Hepatocyte (in vitro differentiated cells): Measurements from ENCODE around the gene CMSS1. TPM values are rescaled to one million over a fixed set of nuclear protein-coding genes. Genes with fewer than 3 reads are reported as not detected.

Experiments
- DNase-seq: peaks from one replicate; pipeline ENCODE4 v3.0.0-alpha.2; 2016; ENCODE audit warnings: low spot score
- H2AFZ ChIP-seq: fragments of 200-600 bp; sonication (generic); 2 replicates; pipeline ENCODE4 v1.6.0; 2016; ENCODE audit warnings: antibody characterized with exemption, mild to moderate bottlenecking
- H3K27ac ChIP-seq: fragments of 200-600 bp; sonication (generic); 2 replicates; pipeline ENCODE4 v1.5.1; 2016; ENCODE audit warnings: mild to moderate bottlenecking
- H3K27me3 ChIP-seq: fragments of 200-600 bp; sonication (generic); 2 replicates; pipeline ENCODE4 v1.6.1; 2016
- H3K36me3 ChIP-seq: fragments of 200-600 bp; sonication (generic); replicated peaks from 2 replicates; pipeline ENCODE4 v1.5.1; 2016; ENCODE audit warnings: low read depth; ENCODE audit not compliant: insufficient read depth
- H3K4me1 ChIP-seq: fragments of 200-600 bp; sonication (generic); 2 replicates; pipeline ENCODE4 v1.5.1; 2016; ENCODE audit warnings: mild to moderate bottlenecking, moderate library complexity; ENCODE audit not compliant: insufficient read depth
- H3K4me2 ChIP-seq: fragments of 200-600 bp; sonication (generic); 2 replicates; pipeline ENCODE4 v1.6.0; 2016
- H3K4me3 ChIP-seq: fragments of 200-600 bp; sonication (generic); 2 replicates; pipeline ENCODE4 v1.5.1; 2016; ENCODE audit warnings: mild to moderate bottlenecking
- H3K79me2 ChIP-seq: fragments of 200-600 bp; sonication (generic); 2 replicates; pipeline ENCODE4 v1.6.0; 2017; ENCODE audit warnings: mild to moderate bottlenecking
- H3K9me2 ChIP-seq: fragments of 200-600 bp; sonication (generic); replicated peaks from 2 replicates; pipeline ENCODE4 v1.6.0; 2017; ENCODE audit warnings: mild to moderate bottlenecking; ENCODE audit not compliant: insufficient read depth
- H3K9me3 ChIP-seq: fragments of 200-600 bp; sonication (generic); 2 replicates; pipeline ENCODE4 v1.5.1; 2016; ENCODE audit warnings: low read depth, mild to moderate bottlenecking
- H4K20me1 ChIP-seq: fragments of 200-600 bp; sonication (generic); 2 replicates; pipeline ENCODE4 v1.6.0; 2016; ENCODE audit warnings: mild to moderate bottlenecking; ENCODE audit not compliant: insufficient read depth, poor library complexity, severe bottlenecking
- CTCF ChIP-seq: fragments of 200-600 bp; sonication (generic); IDR thresholded peaks from 2 replicates; pipeline ENCODE4 v1.5.1; 2016; ENCODE audit warnings: antibody characterized with exemption, mild to moderate bottlenecking; ENCODE audit not compliant: poor library complexity
- EZH2 ChIP-seq: fragments of 200-600 bp; sonication (generic); IDR thresholded peaks from 2 replicates; pipeline ENCODE4 v1.6.1; 2016; ENCODE audit warnings: antibody characterized with exemption, mild to moderate bottlenecking, borderline replicate concordance
- EZH2phosphoT487 ChIP-seq: fragments of 200-600 bp; sonication (generic); IDR thresholded peaks from one replicate; pipeline ENCODE4 v1.6.1; 2018; ENCODE audit warnings: antibody characterized with exemption, mild to moderate bottlenecking, low read depth, moderate library complexity; ENCODE audit not compliant: unreplicated experiment, severe bottlenecking
- WGBS: methylation state at CpG from one replicate; pipeline ENCODE4 v1.1.6; 2016; ENCODE audit warnings: low lambda C conversion rate; ENCODE audit errors: missing lambda C conversion rate; 5-methylcytosine and 5-hydroxymethylcytosine counted together
- polyA plus RNA-seq: library from polyadenylated mRNA; unstranded; fragments of >200 nt; fragmentation: Nextera tagmentation; extraction: Ambion mirVana; gene quantifications from 2 replicates; pipeline ENCODE4 v1.2.1, GENCODE V29; 2016
- total RNA-seq: library from RNA; depleted of rRNA; stranded (reverse); fragments of >200 nt; gene quantifications from 2 replicates; pipeline ENCODE4 v1.2.3, GENCODE V29; 2014

Gene CMSS1
- total and polyA plus RNA-seq, 2 experiments from 2014 or later, result 11.8 to 17.0 TPM

- DNase-seq, result no peak
- no peak overlapping the region for H3K4me3 ChIP-seq
- no peaks in the 10 kb centered on the region for H3K79me2 ChIP-seq
- H3K36me3 ChIP-seq, result no peaks in the 10 kb centered on the region
- no peaks in the 10 kb centered on the region for H4K20me1 ChIP-seq
- H3K27me3 ChIP-seq, result no peaks in the 10 kb centered on the region
- H3K4me1 ChIP-seq, result peaks cover 44% of the 10 kb centered on the region
- peak overlapping the region; percentile 75 for H3K27ac ChIP-seq
- H3K9me3 ChIP-seq, result no peaks in the 10 kb centered on the region
- H3K9me2 ChIP-seq, result no peaks in the 10 kb centered on the region
- TF ChIP-seq EZH2 (no peak), CTCF (no peak), EZH2phosphoT487 (no peak)
- H3K4me2 ChIP-seq, result peak overlapping the region; percentile 14
- H2AFZ ChIP-seq, result no peak overlapping the region
- WGBS, result 58% methylated on average over 4 of the region's 4 CpGs
Observed at GRCh38 chr3:99943931-99944761, 126.5 kb downstream of the CMSS1 start.

GRCh38 chr3:99945328-99945995 lies 127.8 kb downstream of the CMSS1 start:
- H4K20me1 ChIP-seq, result no peaks in the 10 kb centered on the region
- WGBS, result 51% methylated on average over 5 of the region's 5 CpGs
- no peaks in the 10 kb centered on the region for H3K9me2 ChIP-seq
- no peaks in the 10 kb centered on the region for H3K36me3 ChIP-seq
- H3K4me1 ChIP-seq, result peaks cover 36% of the 10 kb centered on the region
- no peak overlapping the region for H3K4me3 ChIP-seq
- peak overlapping the region; percentile 25 for H3K4me2 ChIP-seq
- H3K27me3 ChIP-seq, result no peaks in the 10 kb centered on the region
- TF ChIP-seq CTCF (no peak), EZH2 (no peak), EZH2phosphoT487 (no peak)
- DNase-seq, result no peak
- H3K9me3 ChIP-seq, result no peaks in the 10 kb centered on the region
- no peaks in the 10 kb centered on the region for H3K79me2 ChIP-seq
- no peak overlapping the region for H2AFZ ChIP-seq
- peak overlapping the region; percentile 75 for H3K27ac ChIP-seq

GRCh38 chr3:99947356-99947755 lies 129.7 kb downstream of the CMSS1 start:
- Histone ChIP-seq H3K9me2 (no peaks in the 10 kb centered on the region), H3K4me2 (no peak overlapping the region), H3K9me3 (no peaks in the 10 kb centered on the region), H3K27ac (no peak overlapping the region), H3K36me3 (no peaks in the 10 kb centered on the region), H4K20me1 (no peaks in the 10 kb centered on the region), H3K4me3 (no peak overlapping the region), H3K79me2 (no peaks in the 10 kb centered on the region), H2AFZ (no peak overlapping the region), H3K4me1 (peaks cover 41% of the 10 kb centered on the region), H3K27me3 (no peaks in the 10 kb centered on the region)
- no peak for DNase-seq
- no peak for TF ChIP-seq EZH2
- WGBS, result 86% methylated on average over 3 of the region's 3 CpGs

- H2AFZ ChIP-seq, result no peak overlapping the region
- peak overlapping the region; percentile 35 for H3K27ac ChIP-seq
- no peak for DNase-seq
- TF ChIP-seq EZH2phosphoT487 (no peak), EZH2 (no peak), CTCF (no peak)
- H3K4me2 ChIP-seq, result no peak overlapping the region
- 0% methylated on average over 1 of the region's 1 CpG for WGBS
- H3K9me2 ChIP-seq, result no peaks in the 10 kb centered on the region
- H3K4me3 ChIP-seq, result no peak overlapping the region
- no peaks in the 10 kb centered on the region for H3K9me3 ChIP-seq
- no peaks in the 10 kb centered on the region for H3K36me3 ChIP-seq
- H3K27me3 ChIP-seq, result no peaks in the 10 kb centered on the region
- peaks cover 41% of the 10 kb centered on the region for H3K4me1 ChIP-seq
- H4K20me1 ChIP-seq, result no peaks in the 10 kb centered on the region
- no peaks in the 10 kb centered on the region for H3K79me2 ChIP-seq
Observed at GRCh38 chr3:99948467-99949089, 130.9 kb downstream of the CMSS1 start.
